ENCODE data around the gene BABAM2. TPM values are rescaled to one million over a fixed set of nuclear protein-coding genes. Genes with fewer than 3 reads are reported as not detected.

BABAM2 gene
- total and polyA plus RNA-seq, 9 of the 15 experiments (the other 6 are each of a cell fraction or from before 2014, with no cell fraction given) = 10.9 to 37.4 (median 25.6) TPM

DNA sequence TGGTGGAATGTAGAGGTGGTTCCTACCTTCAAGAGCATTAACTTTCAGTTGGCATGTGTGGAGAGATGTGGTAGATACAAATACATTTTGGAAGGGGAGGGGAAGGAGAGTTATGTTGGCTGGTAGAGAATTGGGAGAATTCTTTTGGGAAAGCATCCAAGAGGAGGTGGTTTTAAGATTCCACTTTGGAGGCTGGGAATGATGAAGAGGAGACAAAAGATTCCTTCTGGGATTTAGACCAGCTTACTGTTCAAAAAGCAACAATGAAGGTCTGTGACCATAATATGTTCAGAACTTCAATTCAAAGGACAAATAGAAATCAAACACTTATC lies 381.4 kb downstream of the BABAM2 start:
- Histone ChIP-seq H4K20me1 (replicated peaks; ENCODE audit: control insufficient read depth, insufficient read depth, low read length) (0 out of 2 replicates have a peak, but pooled peaks cover 3% of the 10 kb centered on the region), H3K9me1 (ENCODE audit: control insufficient read depth, insufficient read depth, low read length) (no peaks in the 10 kb centered on the region), H3K27me3 (ENCODE audit: control insufficient read depth in 2 of 2, insufficient read depth in 2 of 2, low read length in 2 of 2) (peaks cover 0 to 3% of the 10 kb centered on the region in 2 experiments; a peak in 1 of 5 replicates), H3K9ac (ENCODE audit: insufficient read depth in 1 of 2, low read depth in 2 of 2, low read length in 2 of 2) (no peak overlapping the region), H3K9me3 (replicated peaks; ENCODE audit: control insufficient read depth, insufficient read depth, low read depth, low read length) (no peaks in the 10 kb centered on the region), H3K4me1 (replicated peaks in 1 of 2; ENCODE audit: control insufficient read depth in 2 of 2, insufficient read depth in 2 of 2, low read length in 2 of 2) (peaks cover 0 to 28% of the 10 kb centered on the region in 2 experiments; a peak in 4 of 5 replicates), H3K79me2 (ENCODE audit: control insufficient read depth, insufficient read depth, low read length) (no peaks in the 10 kb centered on the region), H3K4me2 (ENCODE audit: insufficient read depth, low read length) (no peak overlapping the region), H3K4me3 (no peak overlapping the region), H2AFZ (ENCODE audit: low read depth, low read length) (no peak overlapping the region), H3K27ac (ENCODE audit: extremely low read depth, low read depth, low read length) (no peak overlapping the region), H3K36me3 (ENCODE audit: control insufficient read depth, insufficient read depth, low read length) (no peaks in the 10 kb centered on the region)
- ATAC-seq = no peak
- CTCF ChIA-PET (ENCODE audit: low intra/inter-chr PET ratio) = no interaction called here
- no peak for FAIRE-seq
- BruUV-seq (replicated peaks) = no TSS peak
- in situ Hi-C loops (cut with MboI) (no loop called here), intact Hi-C loops (cut with micrococcal nuclease) (no loop called here)
- no peak for TF ChIP-seq NR1H2 (CRISPR knock-in tag; IDR thresholded peaks at IDR 0.05)
- TF ChIP-seq, protein P1, sequence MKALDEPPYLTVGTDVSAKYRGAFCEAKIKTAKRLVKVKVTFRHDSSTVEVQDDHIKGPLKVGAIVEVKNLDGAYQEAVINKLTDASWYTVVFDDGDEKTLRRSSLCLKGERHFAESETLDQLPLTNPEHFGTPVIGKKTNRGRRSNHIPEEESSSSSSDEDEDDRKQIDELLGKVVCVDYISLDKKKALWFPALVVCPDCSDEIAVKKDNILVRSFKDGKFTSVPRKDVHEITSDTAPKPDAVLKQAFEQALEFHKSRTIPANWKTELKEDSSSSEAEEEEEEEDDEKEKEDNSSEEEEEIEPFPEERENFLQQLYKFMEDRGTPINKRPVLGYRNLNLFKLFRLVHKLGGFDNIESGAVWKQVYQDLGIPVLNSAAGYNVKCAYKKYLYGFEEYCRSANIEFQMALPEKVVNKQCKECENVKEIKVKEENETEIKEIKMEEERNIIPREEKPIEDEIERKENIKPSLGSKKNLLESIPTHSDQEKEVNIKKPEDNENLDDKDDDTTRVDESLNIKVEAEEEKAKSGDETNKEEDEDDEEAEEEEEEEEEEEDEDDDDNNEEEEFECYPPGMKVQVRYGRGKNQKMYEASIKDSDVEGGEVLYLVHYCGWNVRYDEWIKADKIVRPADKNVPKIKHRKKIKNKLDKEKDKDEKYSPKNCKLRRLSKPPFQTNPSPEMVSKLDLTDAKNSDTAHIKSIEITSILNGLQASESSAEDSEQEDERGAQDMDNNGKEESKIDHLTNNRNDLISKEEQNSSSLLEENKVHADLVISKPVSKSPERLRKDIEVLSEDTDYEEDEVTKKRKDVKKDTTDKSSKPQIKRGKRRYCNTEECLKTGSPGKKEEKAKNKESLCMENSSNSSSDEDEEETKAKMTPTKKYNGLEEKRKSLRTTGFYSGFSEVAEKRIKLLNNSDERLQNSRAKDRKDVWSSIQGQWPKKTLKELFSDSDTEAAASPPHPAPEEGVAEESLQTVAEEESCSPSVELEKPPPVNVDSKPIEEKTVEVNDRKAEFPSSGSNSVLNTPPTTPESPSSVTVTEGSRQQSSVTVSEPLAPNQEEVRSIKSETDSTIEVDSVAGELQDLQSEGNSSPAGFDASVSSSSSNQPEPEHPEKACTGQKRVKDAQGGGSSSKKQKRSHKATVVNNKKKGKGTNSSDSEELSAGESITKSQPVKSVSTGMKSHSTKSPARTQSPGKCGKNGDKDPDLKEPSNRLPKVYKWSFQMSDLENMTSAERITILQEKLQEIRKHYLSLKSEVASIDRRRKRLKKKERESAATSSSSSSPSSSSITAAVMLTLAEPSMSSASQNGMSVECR (CRISPR knock-in tag; IDR thresholded peaks at IDR 0.05) = no peak
- TF ChIP-seq CBX1 (IDR thresholded peaks at IDR 0.05; ENCODE audit: low read depth) = no peak
- no peak for TF ChIP-seq SRSF1 (IDR thresholded peaks at IDR 0.05; ENCODE audit: low read depth, low read length)
- TF ChIP-seq TEAD4 (IDR thresholded peaks at IDR 0.05; ENCODE audit: low read length) = no peak
- TF ChIP-seq TEAD4 (CRISPR knock-in tag; IDR thresholded peaks at IDR 0.05; ENCODE audit: borderline replicate concordance) = no peak
- TF ChIP-seq, protein P2, sequence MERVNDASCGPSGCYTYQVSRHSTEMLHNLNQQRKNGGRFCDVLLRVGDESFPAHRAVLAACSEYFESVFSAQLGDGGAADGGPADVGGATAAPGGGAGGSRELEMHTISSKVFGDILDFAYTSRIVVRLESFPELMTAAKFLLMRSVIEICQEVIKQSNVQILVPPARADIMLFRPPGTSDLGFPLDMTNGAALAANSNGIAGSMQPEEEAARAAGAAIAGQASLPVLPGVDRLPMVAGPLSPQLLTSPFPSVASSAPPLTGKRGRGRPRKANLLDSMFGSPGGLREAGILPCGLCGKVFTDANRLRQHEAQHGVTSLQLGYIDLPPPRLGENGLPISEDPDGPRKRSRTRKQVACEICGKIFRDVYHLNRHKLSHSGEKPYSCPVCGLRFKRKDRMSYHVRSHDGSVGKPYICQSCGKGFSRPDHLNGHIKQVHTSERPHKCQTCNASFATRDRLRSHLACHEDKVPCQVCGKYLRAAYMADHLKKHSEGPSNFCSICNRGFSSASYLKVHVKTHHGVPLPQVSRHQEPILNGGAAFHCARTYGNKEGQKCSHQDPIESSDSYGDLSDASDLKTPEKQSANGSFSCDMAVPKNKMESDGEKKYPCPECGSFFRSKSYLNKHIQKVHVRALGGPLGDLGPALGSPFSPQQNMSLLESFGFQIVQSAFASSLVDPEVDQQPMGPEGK (CRISPR knock-in tag; IDR thresholded peaks at IDR 0.05; ENCODE audit: borderline replicate concordance) = no peak
- TF ChIP-seq ZNF75A (CRISPR knock-in tag; IDR thresholded peaks at IDR 0.05) = no peak
- no peak for DNase-seq (ENCODE audit: extremely low read depth in 1 of 4, low spot score in 3 of 4)
- POLR2A ChIA-PET = interaction anchor here (1.2 kb wide), 1 partner anchor 12 kb away, joined by 3 read pairs; no protein-coding TSS in a partner anchor
